ENCODE data around the gene ZNF750. TPM values are rescaled to one million over a fixed set of nuclear protein-coding genes. Genes with fewer than 3 reads are reported as not detected.

Gene ZNF750
- total and polyA plus RNA-seq, 2 of the 13 experiments (the other 11 are each of a cell fraction or from before 2014, with no cell fraction given): not detected

DNA sequence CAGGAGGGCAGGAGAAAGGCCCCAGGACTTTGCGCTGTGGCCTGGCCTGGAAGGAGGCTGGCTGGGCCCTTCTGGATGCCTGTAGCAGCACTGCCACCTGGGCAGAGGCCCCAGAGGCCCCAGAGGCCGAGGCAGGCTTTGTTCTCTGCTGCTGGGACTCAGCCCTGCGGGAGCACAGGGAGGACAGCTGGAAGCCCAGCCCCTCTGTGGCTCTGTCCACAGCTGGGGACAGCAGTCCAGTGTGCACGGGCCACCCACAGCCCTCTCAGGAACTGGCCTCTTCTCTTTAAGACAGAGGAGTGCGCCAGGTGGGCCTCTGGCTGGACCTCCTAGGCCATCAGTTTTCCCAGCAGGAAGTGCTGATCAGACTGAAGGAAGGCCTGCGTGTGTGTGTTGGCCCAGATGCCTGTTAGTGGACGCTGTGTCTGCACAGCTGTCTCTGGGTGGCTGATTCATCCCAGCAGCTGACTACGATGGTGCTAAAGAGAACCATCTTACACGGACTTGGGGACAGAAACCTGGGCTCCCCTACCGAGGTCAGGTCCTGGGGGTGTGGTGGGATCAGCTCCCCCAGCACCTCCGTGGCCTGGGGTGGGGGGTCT, 26.9 kb upstream of the ZNF750 start:
- WGBS (ENCODE audit: low lambda C conversion rate): 86% methylated on average over 5 of the region's 11 CpGs
- DNase-seq (ENCODE audit: low spot score) (no peak), ATAC-seq (no peak; the same call in 1 of the 3 replicates), FAIRE-seq (no peak)
- H3K4me1 ChIP-seq (ENCODE audit: insufficient read depth, low read length): no peaks in the 10 kb centered on the region
- no peaks in the 10 kb centered on the region for H3K9me3 ChIP-seq (ENCODE audit: low read length)
- H3K36me3 ChIP-seq (replicated peaks in 1 of 2; ENCODE audit: control insufficient read depth in 1 of 2, insufficient read depth in 2 of 2, low read length in 2 of 2): peaks cover 10 to 15% of the 10 kb centered on the region in 2 experiments; a peak in 4 of 5 replicates
- no TSS peak for BruUV-seq (replicated peaks)
- H3K27me3 ChIP-seq (ENCODE audit: control insufficient read depth in 1 of 2, insufficient read depth in 2 of 2, low read length in 2 of 2): no peaks in the 10 kb centered on the region
- in situ Hi-C loops (cut with HindIII; ENCODE audit: extremely low pct_ligation_motif_present, low pct_unique_long_range_greater_than_20kb) (no loop called here), intact Hi-C loops (cut with micrococcal nuclease; ENCODE audit: unreplicated experiment) (no loop called here)
- CTCF ChIA-PET (ENCODE audit: low intra/inter-chr PET ratio, low total read pairs): no interaction called here
- POLR2A ChIA-PET: no interaction called here
- no peak overlapping the region for H2AFZ ChIP-seq (ENCODE audit: low read length)
- H4K20me1 ChIP-seq (ENCODE audit: insufficient read depth, low read length): no peaks in the 10 kb centered on the region
- no peak overlapping the region for H3K9ac ChIP-seq (ENCODE audit: insufficient read depth, low read depth, low read length)
- no peaks in the 10 kb centered on the region for H3K79me2 ChIP-seq (ENCODE audit: insufficient read depth, low read length)
- peak; percentile 80; the same call in 1 of the 2 replicates for TF ChIP-seq ZNF263 (CRISPR knock-in tag; IDR thresholded peaks at IDR 0.05)
- no peak for TF ChIP-seq THYN1 (CRISPR knock-in tag; IDR thresholded peaks at IDR 0.05; ENCODE audit: borderline replicate concordance, low read depth)
- TF ChIP-seq AGO2 (optimal IDR thresholded peaks at IDR 0.05; ENCODE audit: low read depth, low read length): peak; percentile 38
- TF ChIP-seq, protein P1, sequence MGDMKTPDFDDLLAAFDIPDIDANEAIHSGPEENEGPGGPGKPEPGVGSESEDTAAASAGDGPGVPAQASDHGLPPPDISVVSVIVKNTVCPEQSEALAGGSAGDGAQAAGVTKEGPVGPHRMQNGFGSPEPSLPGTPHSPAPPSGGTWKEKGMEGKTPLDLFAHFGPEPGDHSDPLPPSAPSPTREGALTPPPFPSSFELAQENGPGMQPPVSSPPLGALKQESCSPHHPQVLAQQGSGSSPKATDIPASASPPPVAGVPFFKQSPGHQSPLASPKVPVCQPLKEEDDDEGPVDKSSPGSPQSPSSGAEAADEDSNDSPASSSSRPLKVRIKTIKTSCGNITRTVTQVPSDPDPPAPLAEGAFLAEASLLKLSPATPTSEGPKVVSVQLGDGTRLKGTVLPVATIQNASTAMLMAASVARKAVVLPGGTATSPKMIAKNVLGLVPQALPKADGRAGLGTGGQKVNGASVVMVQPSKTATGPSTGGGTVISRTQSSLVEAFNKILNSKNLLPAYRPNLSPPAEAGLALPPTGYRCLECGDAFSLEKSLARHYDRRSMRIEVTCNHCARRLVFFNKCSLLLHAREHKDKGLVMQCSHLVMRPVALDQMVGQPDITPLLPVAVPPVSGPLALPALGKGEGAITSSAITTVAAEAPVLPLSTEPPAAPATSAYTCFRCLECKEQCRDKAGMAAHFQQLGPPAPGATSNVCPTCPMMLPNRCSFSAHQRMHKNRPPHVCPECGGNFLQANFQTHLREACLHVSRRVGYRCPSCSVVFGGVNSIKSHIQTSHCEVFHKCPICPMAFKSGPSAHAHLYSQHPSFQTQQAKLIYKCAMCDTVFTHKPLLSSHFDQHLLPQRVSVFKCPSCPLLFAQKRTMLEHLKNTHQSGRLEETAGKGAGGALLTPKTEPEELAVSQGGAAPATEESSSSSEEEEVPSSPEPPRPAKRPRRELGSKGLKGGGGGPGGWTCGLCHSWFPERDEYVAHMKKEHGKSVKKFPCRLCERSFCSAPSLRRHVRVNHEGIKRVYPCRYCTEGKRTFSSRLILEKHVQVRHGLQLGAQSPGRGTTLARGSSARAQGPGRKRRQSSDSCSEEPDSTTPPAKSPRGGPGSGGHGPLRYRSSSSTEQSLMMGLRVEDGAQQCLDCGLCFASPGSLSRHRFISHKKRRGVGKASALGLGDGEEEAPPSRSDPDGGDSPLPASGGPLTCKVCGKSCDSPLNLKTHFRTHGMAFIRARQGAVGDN (CRISPR knock-in tag; IDR thresholded peaks at IDR 0.05): peak; percentile 27
- H3K4me3 ChIP-seq (replicated peaks in 1 of 3; ENCODE audit: insufficient read depth in 1 of 3, low read depth in 2 of 3, low read length in 3 of 3): no peak overlapping the region
- H3K4me2 ChIP-seq (ENCODE audit: low read depth, low read length): no peak overlapping the region
- no peak overlapping the region for H3K27ac ChIP-seq (ENCODE audit: extremely low read length, insufficient read depth, low read length)
